Activated T-cell treated with anti-CD3 and anti-CD28 coated beads for 1 hour (primary cell): Measurements from ENCODE around the gene BICD2.
"Not testable (repeated sequence)": the region's sequence is repeated elsewhere in the genome, so short reads cannot be mapped to it uniquely, and the experiment has no call there.

Source experiments
- DNase-seq: peaks from one replicate; pipeline ENCODE4 v3.0.0-alpha.2; 2020; ENCODE audit warnings: low read depth

Gene BICD2

DNA sequence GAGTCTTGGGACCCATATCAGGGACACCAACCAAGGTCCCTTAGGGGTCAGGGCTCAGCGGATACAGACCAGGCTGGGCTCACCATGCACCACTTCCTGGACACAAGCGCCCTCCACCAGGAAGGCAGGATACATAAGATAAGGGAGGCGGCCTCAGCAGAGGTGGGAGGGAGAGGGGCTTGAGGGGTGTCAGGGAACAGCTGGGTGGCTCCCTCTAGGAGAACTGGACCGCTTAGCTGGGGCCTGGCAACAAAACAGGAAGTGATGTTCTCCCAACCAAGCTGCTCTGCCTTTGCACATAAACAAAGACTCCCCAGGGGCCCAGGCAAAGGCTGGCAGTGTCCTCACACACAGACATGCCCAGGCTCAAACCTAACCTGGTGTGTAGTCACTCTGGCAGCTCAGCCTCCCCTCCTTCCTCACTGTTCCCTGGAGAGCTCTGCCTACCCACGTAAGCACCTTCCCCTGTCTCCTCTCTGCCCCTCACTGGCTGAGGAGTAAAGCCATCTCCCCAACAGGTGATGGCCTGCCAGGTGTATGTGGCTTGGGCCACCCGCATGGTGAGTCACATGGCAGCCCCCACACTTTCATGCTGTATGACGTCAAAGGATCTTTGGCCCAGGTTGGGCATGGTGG is 5.8 kb upstream of the BICD2 start:
- DNase-seq: no peak

DNA sequence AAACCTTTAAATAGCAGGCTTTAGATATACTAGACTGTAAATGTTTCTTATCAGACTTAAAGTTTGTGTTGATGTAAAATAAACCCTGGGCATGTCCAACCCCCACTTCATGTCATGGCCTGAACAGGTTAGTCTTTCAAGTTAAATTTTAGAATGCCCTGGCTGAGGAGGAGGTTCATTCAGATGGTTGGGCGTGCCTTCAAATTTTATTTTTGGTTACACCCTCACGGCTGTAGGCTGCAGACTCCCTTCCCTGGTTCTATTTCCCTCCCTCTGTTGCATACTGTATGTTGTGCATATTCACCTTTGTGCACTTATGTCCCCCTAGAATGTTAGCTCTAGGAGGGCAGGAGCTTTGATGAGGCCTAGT is 5.3 kb upstream of the BICD2 start:
- no peak for DNase-seq

DNA sequence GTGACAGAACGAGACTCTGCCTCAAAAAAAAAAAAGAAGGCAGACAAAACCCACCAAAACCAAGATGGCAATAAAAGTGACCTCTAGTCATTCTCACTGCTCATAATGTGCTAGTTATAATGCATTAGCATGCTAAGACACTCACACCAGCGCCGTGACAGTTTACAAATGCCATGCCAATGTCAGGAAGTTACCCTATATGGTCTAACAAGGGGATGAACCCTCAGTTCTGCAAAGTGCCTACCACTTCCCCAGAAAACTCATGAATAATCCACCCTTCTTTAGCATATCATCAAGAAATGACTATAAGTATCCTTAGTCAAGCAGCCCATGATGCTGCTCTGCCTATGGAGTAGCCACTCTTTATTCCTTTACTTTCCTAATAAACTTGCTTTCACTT is 4.7 kb upstream of the BICD2 start:
- DNase-seq: no peak

DNA sequence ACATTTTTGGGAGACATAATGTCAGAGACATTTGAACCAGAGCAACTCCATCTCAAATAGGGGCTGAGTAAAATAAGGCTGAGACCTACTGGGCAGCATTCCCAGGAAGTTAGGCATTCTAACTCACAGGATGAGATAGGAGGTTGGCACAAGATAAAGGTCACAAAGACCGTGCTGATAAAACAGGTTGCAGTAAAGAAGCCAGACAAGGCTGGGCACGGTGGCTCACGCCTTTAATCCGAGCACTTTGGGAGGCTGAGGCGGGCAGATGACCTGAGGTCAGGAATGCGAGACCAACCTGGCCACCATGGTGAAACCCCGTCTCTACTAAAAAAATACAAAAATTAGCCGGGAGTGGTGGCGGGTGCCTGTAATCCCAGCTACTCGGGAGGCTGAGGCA is 4.2 kb upstream of the BICD2 start:
- not testable (repeated sequence) for DNase-seq

DNA sequence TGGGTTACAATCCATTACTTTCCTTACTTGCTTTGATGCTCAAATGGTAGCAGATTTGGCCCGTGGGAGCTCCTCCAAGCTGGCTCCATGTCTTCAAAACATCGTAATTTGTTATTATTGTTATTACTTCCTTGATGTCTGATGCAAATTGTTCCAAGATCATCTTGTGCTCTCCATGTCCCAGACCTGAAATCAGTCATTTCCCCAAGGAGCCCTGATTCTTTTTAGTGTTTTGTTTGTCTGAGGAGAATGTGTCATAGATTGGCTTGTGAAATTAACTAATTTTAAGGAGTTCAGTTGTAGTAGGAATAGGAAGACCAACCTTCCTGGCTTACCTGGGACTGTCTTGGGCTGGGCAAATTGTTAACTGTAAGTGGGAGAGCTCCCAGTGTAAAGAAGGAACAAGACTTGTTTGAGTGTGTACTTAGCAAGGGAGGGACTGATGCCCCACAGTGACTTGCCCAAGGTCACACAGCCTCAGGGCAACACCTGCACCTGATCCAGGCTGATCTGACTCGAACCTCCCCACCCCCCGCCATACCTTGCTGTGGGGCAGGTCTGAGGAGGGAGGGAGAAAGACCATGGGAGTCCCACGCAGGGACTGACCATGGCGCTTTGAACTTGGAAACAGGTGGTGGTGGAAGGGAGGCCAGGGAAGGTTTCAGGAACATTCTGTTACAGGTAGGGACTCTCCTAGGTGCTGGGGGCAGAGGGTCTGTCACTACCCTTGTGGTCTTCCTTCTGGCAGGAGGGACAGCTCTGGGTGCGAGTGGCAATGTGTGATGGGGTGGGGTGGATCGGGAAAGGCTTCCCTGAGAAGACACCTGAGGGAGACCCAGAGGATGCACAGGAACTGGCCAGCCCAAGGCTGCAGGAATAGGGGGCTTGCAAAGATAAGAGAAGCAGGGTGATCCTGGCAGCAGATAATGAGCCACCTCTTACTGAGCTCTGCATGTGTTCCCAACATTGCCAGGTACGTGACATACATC is 2.7 kb upstream of the BICD2 start:
- DNase-seq: no peak

DNA sequence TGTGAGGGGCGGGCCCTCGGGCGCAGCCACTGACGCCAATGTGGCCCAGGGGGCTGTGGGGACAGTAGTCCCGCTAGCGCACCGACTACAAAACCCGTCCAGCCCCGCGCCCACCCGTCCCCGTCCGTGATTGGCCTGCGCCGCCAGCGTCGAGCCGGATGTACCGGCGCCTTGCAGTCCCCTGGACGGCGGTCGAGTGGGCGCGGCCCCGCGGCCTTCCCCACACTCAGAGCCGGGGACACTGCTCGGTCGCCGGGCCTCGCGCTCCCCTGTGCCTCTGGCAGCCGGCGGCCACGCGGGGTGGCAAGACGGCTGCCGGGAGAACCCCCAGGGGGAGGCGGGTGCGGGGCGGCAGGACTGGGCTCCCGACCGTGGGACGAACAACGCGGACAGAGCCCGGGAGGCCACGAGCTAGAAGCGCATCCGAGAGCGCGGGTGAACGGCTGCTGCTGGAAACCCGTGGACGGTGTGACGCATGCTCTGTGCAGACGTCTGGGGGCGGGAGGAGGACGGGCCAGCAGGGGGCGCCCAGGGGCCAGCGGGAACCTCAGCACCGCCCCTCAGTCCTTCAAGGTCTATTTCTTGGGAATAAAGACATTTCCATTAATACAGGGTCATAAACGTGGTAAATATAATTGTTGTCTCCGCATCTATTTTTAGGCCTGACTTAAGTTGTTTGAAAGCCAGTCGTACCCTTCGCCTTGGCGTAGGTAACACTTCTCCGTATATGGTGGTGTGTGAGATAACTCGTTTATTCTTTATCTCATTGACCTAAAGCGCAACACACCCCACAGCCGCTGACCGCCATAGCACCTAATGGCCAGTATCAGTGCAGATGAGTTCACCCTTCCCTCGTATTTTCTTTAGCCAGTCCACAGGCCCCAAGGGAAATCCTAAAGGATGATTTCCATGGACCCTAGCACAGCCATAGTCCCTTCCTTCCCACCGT is 629 bp upstream of the BICD2 start:
- DNase-seq: peak; percentile 88

DNA sequence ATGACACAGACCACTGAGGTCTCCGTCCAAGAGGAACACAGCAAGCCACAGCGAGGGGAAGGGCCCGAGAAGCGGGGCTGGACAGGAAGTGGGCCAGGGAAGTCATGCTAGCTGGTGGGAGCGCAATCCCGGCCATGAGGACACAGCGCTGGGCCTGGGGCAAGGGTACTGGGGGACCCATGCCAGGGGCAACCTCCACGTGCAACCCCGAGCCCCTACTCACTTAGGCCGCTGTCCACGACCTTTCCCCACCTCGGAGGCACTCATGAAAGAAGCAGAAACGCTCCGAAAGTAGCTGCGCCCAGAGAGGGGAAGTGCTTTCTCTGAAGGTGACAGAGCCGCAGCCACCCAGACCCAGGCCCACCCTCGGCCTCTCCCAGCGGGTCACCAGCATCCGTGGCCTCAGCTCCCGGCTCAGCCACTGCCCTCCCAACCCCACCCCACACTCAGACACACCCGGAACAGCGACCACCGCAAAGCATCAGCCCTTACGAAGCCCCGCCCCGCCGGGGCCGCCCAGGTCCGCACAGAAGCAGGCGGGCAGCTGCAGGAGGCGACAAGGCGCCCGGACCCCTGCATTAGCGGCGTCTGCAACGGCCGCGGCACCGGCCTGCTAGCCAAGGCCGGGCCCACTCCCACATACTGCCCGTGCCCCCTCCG is 782 bp downstream of the BICD2 start:
- no peak for DNase-seq

DNA sequence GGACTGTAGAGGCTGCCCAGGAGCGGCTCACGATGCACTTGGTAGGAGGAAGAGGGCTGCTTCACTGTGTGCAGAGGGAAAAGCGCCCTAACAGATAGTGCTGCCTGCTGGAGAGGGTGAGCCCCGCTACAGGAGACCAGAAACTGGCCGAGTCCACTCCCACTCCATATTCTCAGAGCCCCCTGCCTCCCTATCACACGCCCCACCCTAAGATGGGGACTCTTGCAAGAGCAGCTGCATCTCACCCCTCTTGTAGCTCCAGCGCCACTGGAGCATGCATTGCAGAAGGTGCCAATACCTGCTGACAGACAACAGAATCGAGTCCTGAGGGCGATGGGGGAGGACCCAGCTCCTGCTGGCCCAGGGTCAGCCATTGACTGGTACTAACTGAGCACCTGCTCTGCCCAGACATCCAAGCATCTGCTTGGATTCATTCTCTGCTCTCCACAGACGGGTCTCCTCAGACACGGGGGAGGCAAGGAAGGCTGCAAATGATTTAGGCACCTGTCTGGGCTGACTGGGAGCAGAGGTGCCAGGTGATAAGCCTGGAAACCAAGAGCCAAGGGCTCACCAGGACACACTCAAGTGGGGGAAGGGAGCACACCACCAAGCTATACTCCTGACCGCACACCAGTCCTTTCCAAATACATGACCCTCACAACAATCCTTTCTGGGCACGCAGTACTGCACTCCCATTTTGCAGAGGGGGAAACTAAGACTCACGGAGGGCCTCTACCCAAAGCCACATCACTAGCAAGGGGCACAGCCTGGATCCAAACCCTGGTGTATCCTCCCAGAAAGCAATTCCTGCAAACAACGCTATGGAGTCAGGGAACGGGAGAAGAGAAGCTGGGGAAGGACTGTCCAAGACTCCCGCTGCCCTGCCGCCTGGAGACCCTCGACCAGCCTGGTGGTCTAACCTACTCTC is 1.6 kb downstream of the BICD2 start:
- DNase-seq: no peak

DNA sequence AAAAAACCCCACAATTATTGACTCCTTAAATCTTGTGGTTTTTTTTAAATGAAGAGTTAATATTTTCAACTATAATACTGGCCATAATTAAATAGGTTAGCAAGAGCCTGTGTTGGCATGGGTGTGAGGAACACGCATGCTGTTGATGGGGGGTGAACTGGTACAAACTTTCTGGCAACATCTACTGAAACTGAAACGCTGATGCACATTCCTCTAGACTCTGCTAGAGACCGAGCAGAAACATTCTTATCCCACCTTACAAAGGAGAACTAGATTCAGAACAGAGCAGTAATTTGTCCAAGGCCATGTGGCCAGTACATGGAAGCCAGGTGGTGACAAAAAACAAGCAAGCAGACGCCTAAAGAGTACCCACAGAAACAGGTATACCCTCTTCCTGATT is 2.4 kb downstream of the BICD2 start:
- no peak for DNase-seq

DNA sequence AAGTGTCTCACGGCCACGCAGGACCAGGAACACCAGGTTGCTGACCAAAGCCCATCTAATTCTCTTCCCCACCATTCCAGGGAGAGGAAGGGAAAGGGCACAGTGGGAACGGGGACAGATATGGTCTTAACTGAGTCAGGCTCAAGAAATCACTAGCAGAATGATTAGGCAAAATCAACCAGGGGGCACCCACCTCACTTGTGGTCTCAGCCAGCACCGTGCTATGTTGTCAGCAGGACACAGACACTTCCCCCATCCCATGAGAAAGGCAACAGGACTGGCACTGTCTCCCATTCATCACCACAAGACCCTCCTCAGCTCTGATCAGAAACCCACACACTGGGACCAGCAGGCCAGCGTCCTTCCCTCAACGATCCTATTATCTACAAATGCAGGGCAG is 2.9 kb downstream of the BICD2 start:
- no peak for DNase-seq

DNA sequence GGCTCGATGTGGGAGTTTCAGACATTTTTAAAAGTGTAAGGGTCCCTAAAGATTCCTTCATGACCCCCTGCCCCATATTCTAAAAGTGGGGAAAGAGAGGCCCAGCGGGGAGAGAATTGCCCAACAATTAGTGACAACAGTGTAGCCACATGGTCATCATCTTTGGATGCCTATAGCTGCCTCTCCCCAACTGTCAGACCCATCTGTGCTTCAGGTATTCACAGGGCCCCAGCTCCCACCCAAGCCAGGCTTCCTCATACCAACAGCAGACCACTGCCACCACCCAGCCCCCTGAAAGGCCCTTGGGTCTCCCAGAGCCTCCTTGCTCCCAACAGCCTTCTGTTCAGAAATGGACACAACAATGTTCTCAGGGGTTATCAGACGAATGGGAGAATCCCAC is 4.1 kb downstream of the BICD2 start:
- DNase-seq: no peak

DNA sequence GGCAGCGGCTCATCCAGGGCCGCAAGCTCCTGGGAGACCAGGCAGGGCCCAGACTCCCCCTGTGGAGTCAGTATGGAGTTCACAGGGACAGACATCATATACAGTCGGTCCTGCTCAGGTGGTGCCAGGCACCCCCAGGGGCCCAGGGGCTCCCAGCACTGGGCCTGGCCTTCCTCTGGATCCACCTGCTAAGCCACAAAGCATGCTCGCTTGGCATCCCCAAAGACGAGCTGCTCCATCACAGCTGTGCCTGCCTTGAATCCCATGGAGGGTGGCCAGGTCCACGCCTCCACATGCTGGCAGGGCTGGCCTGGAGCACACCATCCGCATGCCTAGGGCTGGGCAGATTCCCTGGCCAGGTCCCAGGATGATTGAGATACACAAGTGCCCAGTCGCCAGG is 4.6 kb downstream of the BICD2 start:
- DNase-seq: no peak

DNA sequence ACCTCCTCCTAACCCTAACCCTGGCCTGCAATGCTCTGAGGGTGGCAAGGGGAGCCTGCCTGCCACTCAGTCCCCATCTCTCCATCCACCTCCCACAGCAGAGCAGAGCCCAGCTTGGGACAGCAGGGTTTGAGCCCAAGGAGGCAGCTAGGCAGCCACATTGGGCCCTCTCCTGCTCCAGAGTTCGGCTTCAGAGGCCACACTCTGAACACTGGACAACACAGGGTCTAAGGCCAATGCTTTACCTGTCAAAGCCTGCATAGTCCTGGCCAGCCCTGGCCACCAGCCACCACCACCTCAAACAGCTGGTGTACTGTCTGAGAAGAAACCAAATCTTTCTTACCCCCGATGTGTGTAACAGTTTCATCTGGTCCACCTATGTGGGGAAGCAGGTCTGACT is 5.2 kb downstream of the BICD2 start:
- no peak for DNase-seq

DNA sequence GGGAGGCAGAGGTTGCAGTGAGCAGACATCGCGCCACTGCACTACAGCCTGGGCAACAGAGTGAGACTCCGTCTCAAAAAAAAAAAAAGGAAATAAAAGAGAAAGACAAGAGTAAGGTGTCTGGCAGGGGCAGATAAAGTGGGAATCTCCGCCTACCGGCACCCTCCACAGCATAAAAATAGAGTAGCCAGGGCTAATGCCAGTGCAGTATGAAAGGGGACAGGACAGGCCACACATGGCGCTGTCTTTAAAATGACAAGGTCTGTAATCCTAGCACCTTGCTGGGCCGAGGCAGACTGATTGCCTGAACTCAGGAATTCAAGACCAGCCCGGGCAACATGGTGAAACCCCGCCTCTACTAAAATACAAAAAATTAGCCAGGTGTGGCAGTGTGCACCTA is 7.8 kb downstream of the BICD2 start:
- DNase-seq: no peak

DNA sequence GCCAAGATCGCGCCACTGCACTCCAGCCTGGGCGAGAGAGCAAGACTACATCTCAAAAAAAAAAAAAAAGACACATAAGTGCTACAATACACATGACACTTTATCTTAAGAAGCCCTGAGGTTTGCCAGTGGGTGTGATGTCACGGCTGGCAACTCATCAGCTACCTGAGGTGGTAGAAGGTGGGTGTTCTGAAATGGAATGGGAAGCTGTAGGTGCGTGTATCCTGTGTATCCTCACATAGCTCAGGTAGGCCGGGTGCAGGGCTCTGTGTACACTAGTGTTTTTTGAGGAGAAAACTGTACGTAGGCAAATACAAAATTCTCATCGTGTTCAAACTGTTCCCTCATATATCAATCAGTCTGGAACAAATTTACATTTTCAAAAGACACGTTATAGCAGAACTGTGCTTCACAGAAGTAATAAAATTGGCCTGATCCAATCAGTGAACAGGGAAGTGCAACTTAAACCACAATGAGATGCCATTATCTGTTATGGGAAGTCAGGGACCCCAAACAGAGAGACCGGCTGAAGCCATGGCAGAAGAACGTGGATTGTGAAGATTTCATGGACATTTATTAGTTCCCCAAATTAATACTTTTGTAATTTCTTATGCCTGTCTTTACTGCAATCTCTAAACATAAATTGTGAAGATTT is 10.4 kb downstream of the BICD2 start:
- DNase-seq: no peak

DNA sequence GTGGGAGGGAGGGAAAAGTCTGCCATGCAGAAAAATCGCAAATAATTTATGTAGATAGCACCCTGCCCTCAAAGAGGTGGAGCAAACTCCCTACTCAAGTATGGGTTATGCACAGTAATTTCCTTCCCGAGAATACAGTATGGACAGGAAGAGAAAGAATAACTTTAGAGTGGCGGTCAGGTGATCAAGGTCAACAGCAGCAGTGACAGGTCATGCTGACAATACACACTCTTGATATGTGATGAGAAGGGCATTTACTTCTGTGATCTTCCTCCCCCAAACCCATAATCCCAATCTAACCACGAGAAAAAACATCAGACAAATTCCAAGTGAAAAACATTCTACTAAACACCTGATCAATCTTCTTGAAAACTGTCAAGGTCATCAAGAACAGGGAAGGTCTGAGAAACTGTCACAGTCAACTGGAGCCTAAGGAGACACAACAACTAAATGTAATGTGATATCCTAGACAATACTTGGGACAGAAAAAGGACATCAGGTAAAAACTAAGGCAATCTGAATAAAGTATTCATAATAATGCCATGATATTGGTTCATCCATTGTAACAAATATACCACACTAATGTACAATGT is 11.7 kb downstream of the BICD2 start:
- DNase-seq: no peak

DNA sequence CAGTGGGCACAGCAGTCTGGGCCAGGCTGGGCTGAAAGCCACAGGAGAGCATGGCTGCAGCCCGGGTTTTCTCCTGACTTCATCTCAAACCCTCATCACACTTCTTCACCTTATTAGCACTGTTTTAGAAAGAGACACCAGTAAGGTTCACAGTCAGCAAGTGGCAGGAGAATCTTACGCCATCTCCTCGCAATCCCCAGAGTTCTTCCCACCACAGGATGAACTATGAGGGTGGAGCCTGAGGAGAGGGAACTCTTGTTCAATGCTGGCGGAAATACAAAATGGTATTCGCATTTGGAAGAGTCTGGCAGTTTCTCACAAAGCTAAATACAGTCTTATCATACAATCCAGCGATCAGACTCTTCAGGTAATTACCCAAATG is 14.7 kb downstream of the BICD2 start:
- no peak for DNase-seq

DNA sequence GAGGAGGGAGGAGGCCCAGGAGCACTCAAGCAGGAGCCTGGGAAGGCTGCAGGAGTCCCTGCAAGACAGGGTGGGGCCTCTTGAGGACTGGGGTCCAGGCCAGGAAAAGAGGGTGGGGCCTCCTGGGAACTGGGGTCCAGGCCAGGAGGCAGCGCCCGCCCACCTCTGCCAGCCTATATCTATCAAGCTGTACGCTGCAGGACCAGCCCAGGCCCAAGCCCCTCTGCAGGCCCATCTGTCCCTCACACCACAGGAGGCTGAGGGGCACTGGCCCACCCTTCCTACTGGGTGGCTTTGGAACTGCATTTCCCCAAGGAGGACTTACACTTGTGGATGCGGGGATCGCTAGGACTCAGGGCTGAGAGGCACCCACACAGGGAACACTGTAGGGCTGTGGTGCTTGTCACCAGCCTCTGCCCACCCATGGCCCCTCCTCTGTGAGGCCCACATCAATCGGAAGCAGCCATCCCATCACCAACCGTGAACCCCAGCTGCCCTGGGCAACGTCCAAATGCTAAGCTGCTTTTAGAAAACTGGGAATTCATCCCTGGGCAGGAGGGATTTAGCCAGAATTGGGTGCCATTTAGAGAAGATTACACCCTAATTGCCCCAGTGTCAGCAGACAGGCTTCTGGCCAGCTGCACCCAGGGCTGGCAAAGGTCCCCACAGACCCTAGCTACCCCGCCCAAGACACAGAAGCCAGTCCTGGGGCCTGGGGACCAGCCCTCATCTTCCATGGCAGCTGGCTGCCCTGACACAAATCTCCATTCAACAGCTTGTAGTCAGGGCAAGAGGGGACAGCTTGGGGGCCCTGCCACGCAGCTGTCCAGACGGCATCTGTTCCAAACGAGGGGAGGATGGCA is 15.3 kb downstream of the BICD2 start:
- DNase-seq: no peak

DNA sequence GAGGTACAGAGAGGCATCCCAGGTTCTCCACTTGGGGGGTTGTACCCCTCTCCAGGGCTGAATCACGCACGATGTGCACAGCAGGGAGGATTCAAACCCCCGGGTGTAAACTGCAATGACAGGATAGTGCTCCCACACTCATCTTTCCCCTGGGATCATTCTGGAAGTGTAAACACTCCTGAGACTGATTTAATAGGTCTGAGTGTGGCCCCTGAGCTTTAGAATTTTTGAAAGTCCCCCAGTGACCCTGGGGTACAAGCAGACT is 16.5 kb downstream of the BICD2 start:
- no peak for DNase-seq
